ENCODE data around the gene ATP11A.

DNA sequence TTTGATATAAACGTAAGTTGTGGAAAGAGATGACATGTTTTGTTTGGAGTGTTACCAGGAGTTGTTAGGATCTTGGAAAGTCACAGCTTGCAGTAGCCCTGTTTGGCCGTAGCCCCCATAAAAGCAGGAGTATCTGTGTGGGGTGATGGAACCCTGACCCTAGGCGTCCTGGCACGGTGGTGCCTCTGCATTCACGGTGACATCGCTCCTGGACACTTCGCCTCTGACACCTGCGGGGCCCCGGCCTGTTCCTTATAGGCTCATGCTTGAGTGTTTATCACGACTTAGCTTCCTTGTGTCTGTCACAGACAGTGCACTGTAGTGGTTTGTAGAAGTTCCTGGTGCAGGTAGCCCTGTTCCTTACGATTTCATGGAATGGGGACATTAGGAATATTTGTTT, 74.2 kb downstream of the ATP11A start:
- TF ChIP-seq RAD21 (IDR thresholded peaks at IDR 0.05; ENCODE audit: low read depth) (no peak), EZH2 (IDR thresholded peaks at IDR 0.05) (no peak), POLR2A (IDR thresholded peaks at IDR 0.05; ENCODE audit: borderline replicate concordance, extremely low read depth, insufficient read depth, insufficient read length) (no peak), POLR2AphosphoS5 (IDR thresholded peaks at IDR 0.05; ENCODE audit: low read depth, low read length) (no peak), EZH2phosphoT487 (IDR thresholded peaks at IDR 0.05; ENCODE audit: borderline replicate concordance) (no peak), MAX (IDR thresholded peaks at IDR 0.05) (no peak), YY1 (IDR thresholded peaks at IDR 0.05; ENCODE audit: extremely low read depth, insufficient replicate concordance, low read depth, low read length) (no peak)
- TF ChIP-seq, protein P1, sequence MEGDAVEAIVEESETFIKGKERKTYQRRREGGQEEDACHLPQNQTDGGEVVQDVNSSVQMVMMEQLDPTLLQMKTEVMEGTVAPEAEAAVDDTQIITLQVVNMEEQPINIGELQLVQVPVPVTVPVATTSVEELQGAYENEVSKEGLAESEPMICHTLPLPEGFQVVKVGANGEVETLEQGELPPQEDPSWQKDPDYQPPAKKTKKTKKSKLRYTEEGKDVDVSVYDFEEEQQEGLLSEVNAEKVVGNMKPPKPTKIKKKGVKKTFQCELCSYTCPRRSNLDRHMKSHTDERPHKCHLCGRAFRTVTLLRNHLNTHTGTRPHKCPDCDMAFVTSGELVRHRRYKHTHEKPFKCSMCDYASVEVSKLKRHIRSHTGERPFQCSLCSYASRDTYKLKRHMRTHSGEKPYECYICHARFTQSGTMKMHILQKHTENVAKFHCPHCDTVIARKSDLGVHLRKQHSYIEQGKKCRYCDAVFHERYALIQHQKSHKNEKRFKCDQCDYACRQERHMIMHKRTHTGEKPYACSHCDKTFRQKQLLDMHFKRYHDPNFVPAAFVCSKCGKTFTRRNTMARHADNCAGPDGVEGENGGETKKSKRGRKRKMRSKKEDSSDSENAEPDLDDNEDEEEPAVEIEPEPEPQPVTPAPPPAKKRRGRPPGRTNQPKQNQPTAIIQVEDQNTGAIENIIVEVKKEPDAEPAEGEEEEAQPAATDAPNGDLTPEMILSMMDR (IDR thresholded peaks at IDR 0.05 in 2 of 3, conservative IDR thresholded peaks at IDR 0.05 in 1 of 3; ENCODE audit: borderline replicate concordance in 1 of 3, insufficient read depth in 1 of 3, low read depth in 2 of 3, low read length in 2 of 3) = no peak
- TF ChIP-seq, protein P2, sequence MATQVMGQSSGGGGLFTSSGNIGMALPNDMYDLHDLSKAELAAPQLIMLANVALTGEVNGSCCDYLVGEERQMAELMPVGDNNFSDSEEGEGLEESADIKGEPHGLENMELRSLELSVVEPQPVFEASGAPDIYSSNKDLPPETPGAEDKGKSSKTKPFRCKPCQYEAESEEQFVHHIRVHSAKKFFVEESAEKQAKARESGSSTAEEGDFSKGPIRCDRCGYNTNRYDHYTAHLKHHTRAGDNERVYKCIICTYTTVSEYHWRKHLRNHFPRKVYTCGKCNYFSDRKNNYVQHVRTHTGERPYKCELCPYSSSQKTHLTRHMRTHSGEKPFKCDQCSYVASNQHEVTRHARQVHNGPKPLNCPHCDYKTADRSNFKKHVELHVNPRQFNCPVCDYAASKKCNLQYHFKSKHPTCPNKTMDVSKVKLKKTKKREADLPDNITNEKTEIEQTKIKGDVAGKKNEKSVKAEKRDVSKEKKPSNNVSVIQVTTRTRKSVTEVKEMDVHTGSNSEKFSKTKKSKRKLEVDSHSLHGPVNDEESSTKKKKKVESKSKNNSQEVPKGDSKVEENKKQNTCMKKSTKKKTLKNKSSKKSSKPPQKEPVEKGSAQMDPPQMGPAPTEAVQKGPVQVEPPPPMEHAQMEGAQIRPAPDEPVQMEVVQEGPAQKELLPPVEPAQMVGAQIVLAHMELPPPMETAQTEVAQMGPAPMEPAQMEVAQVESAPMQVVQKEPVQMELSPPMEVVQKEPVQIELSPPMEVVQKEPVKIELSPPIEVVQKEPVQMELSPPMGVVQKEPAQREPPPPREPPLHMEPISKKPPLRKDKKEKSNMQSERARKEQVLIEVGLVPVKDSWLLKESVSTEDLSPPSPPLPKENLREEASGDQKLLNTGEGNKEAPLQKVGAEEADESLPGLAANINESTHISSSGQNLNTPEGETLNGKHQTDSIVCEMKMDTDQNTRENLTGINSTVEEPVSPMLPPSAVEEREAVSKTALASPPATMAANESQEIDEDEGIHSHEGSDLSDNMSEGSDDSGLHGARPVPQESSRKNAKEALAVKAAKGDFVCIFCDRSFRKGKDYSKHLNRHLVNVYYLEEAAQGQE (IDR thresholded peaks at IDR 0.05; ENCODE audit: low read depth) = no peak

Measured in HCT116 (cell line).